ENCODE results near the gene F10.

- TF ChIP-seq GABPA (tag; conservative IDR thresholded peaks at IDR 0.05; ENCODE audit: low read depth) (no peak), ZNF512 (tag; IDR thresholded peaks at IDR 0.05) (no peak), POLR2H (tag; IDR thresholded peaks at IDR 0.05; ENCODE audit: low read depth) (no peak), KDM1A (IDR thresholded peaks at IDR 0.05) (no peak), JUN (IDR thresholded peaks at IDR 0.05; ENCODE audit: borderline replicate concordance, low read depth, low read length) (no peak), JUN (CRISPR knock-in tag; IDR thresholded peaks at IDR 0.05; ENCODE audit: borderline replicate concordance) (no peak), U2AF2 (optimal IDR thresholded peaks at IDR 0.05; ENCODE audit: low read depth, low read length) (no peak)
- TF ChIP-seq, protein P1, sequence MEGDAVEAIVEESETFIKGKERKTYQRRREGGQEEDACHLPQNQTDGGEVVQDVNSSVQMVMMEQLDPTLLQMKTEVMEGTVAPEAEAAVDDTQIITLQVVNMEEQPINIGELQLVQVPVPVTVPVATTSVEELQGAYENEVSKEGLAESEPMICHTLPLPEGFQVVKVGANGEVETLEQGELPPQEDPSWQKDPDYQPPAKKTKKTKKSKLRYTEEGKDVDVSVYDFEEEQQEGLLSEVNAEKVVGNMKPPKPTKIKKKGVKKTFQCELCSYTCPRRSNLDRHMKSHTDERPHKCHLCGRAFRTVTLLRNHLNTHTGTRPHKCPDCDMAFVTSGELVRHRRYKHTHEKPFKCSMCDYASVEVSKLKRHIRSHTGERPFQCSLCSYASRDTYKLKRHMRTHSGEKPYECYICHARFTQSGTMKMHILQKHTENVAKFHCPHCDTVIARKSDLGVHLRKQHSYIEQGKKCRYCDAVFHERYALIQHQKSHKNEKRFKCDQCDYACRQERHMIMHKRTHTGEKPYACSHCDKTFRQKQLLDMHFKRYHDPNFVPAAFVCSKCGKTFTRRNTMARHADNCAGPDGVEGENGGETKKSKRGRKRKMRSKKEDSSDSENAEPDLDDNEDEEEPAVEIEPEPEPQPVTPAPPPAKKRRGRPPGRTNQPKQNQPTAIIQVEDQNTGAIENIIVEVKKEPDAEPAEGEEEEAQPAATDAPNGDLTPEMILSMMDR (IDR thresholded peaks at IDR 0.05 in 2 of 3, conservative IDR thresholded peaks at IDR 0.05 in 1 of 3; ENCODE audit: insufficient read depth in 2 of 3, low read depth in 1 of 3, low read length in 3 of 3), result no peak
These were observed 5.2 kb upstream of the F10 start for GRCh38 chr13:113117335-113117872.

All from K562 (cell line).